VCaP (cell line): ENCODE results near the gene C1orf116.
A peak's percentile ranks its signal among the peaks of the same experiment; 100 is the strongest.

Experiments used
- H3K27ac ChIP-seq: fragments of 450-650 bp; 2 replicates; pipeline ENCODE4 v1.5.1; 2017
- CTCF ChIP-seq: fragments of 450-650 bp; conservative IDR thresholded peaks from 2 replicates; pipeline ENCODE4 v1.5.1; 2017; ENCODE audit warnings: mild to moderate bottlenecking, moderate library complexity

The C1orf116 gene

GRCh38 chr1:207017615-207018559, 14.7 kb downstream of the C1orf116 start:
- peak overlapping the region; percentile 100 for H3K27ac ChIP-seq
- no peak for TF ChIP-seq CTCF

GRCh38 chr1:207015791-207016190, 16.8 kb downstream of the C1orf116 start:
- H3K27ac ChIP-seq, result no peak overlapping the region
- TF ChIP-seq CTCF, result no peak

- H3K27ac ChIP-seq, result no peak overlapping the region
- TF ChIP-seq CTCF, result no peak
Observed at GRCh38 chr1:207014728-207015127, 17.8 kb downstream of the C1orf116 start.

GRCh38 chr1:207013321-207014085, 19.1 kb downstream of the C1orf116 start:
- H3K27ac ChIP-seq, result no peak overlapping the region

GRCh38 chr1:207010726-207011125, 21.8 kb downstream of the C1orf116 start:
- H3K27ac ChIP-seq, result peak overlapping the region; percentile 70
- TF ChIP-seq CTCF, result no peak

More at GRCh38 chr1:207013321-207014085, 19.1 kb downstream of the C1orf116 start:
- no peak for TF ChIP-seq CTCF

- TF ChIP-seq CTCF, result no peak
- H3K27ac ChIP-seq, result peak overlapping the region; percentile 70
Observed at GRCh38 chr1:207009945-207010344, 22.6 kb downstream of the C1orf116 start.

- H3K27ac ChIP-seq, result peak overlapping the region; percentile 70
- TF ChIP-seq CTCF, result no peak
Observed at GRCh38 chr1:207009182-207009850, 23.2 kb downstream of the C1orf116 start.
